SK-N-SH treated with all-trans-retinoic acid at 6 μM for 48 hours (cell line): ENCODE data around the gene PIAS1.

Experiments used
- GLIS3 ChIP-seq: fragments of 250-450 bp; sonication (Bioruptor Pico); IDR thresholded peaks from 2 replicates; pipeline ENCODE4 v1.5.0; 2020; ENCODE audit warnings: mild to moderate bottlenecking, moderate library complexity
- TCF4 ChIP-seq: fragments of 250-450 bp; sonication (Bioruptor Pico); IDR thresholded peaks from 2 replicates; pipeline ENCODE4 v1.8.0; 2021; ENCODE audit warnings: mild to moderate bottlenecking, moderate library complexity, borderline replicate concordance
- TOX ChIP-seq: fragments of 250-450 bp; sonication (Bioruptor Pico); IDR thresholded peaks from 2 replicates; pipeline ENCODE4 v1.8.0; 2021; ENCODE audit warnings: mild to moderate bottlenecking, moderate library complexity, borderline replicate concordance
- TSHZ2 ChIP-seq: fragments of 250-450 bp; sonication (Bioruptor Pico); IDR thresholded peaks from 2 replicates; pipeline ENCODE4 v1.5.0; 2020; ENCODE audit warnings: mild to moderate bottlenecking, moderate library complexity

GRCh38 chr15:68055224-68055705, 1.1 kb downstream of the PIAS1 start:
- TF ChIP-seq TSHZ2 (CRISPR knock-in tag) (no peak), TCF4 (no peak), TOX (CRISPR knock-in tag) (no peak), GLIS3 (CRISPR knock-in tag) (no peak)
